Suprapubic skin (tissue), 4 donors: ENCODE measurements around the gene EPHA6. TPM values are rescaled to one million over a fixed set of nuclear protein-coding genes. Genes with fewer than 3 reads are reported as not detected.

ENCODE experiments used
- DNase-seq, 2 donors: peaks; one replicate each; pipeline ENCODE4 v3.0.0-alpha.2; 2019; ENCODE audit warnings: low spot score in 2 of 2
- H3K27ac ChIP-seq: fragments of 200-600 bp; sonication (generic); one replicate; pipeline ENCODE4 v1.5.1; 2019
- H3K27me3 ChIP-seq: fragments of 200-600 bp; sonication (generic); one replicate; pipeline ENCODE4 v1.5.1; 2019
- H3K36me3 ChIP-seq: fragments of 200-600 bp; sonication (generic); one replicate; pipeline ENCODE4 v1.5.1; 2019
- H3K4me1 ChIP-seq: fragments of 200-600 bp; sonication (generic); one replicate; pipeline ENCODE4 v1.5.1; 2019
- H3K4me3 ChIP-seq: fragments of 200-600 bp; sonication (generic); one replicate; pipeline ENCODE4 v1.5.1; 2019; ENCODE audit warnings: mild to moderate bottlenecking
- H3K9me3 ChIP-seq: fragments of 200-600 bp; sonication (generic); one replicate; pipeline ENCODE4 v1.5.1; 2019
- CTCF ChIP-seq, 2 donors: fragments of 200-600 bp in 1 of 2; fragments of 450-650 bp in 1 of 2; sonication (generic) in 1 of 2; IDR thresholded peaks; one replicate each; pipeline ENCODE4 v1.5.1; 2016 to 2019; ENCODE audit warnings: antibody characterized with exemption in 2 of 2, mild to moderate bottlenecking in 1 of 2, moderate library complexity in 1 of 2
- EP300 ChIP-seq: sonication (generic); formaldehyde crosslinking; IDR thresholded peaks from one replicate; pipeline ENCODE4 v1.6.1; 2017; ENCODE audit warnings: antibody characterized with exemption
- POLR2A ChIP-seq, 2 donors: fragments of 450-650 bp; IDR thresholded peaks; one replicate each; pipeline ENCODE4 v1.6.1; 2017; ENCODE audit warnings: antibody characterized with exemption in 2 of 2, mild to moderate bottlenecking in 2 of 2, moderate library complexity in 2 of 2
- POLR2AphosphoS5 ChIP-seq, 3 donors: sonication (generic); formaldehyde crosslinking; IDR thresholded peaks; one replicate each; pipeline ENCODE4 v1.6.1; 2017; ENCODE audit warnings: antibody characterized with exemption in 3 of 3
- WGBS: methylation state at CpG from one replicate; pipeline ENCODE4 v1.1.5; 2018; 5-methylcytosine and 5-hydroxymethylcytosine counted together
- total RNA-seq, 4 donors: library from RNA; depleted of rRNA; stranded (reverse); fragments of >200 nt; gene quantifications; one replicate each; pipeline ENCODE4 v1.1.0, GENCODE V29; 2016

Gene EPHA6
- total RNA-seq, 4 donors from 2014 or later, result not detected

DNA sequence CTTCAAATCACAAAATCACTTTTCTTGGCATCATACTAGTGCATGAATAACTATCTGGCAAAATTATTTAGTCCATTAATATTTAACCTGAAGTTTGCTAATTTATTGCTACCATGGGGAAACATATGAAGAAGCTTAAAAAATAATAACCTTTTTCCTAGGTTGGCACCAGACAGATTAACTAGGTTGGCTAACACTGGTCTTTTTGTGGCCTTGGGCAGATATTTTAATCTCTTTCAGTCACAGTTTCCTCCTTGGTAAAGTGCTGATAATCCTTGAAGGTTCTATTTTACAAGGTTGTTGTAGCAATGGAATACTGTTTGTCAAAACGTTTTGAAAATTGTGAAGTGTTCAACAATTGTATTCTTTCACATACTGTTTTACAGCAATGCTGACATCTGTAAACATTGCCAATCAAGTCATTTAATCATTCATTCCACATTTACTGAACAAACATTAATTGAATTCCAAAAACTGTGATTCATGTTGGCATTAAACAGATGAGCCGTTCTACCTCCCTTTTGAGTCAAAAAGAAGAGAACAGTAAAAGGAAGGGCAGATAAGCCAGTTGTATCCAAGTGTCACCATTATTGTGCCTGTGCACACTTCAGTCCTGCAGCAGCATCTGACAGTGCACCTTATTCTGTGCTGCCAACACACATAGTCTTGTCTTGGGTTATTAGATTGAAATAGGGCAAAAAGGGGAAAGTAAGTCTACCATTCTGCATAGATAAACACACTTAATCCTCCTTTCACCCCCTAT, 21.9 kb downstream of the EPHA6 start:
- Histone ChIP-seq H3K9me3 (no peaks in the 10 kb centered on the region), H3K4me1 (no peaks in the 10 kb centered on the region), H3K36me3 (no peaks in the 10 kb centered on the region), H3K27ac (no peak overlapping the region), H3K27me3 (no peaks in the 10 kb centered on the region), H3K4me3 (no peak overlapping the region)
- TF ChIP-seq POLR2AphosphoS5 (IDR thresholded peaks at IDR 0.05), result no peak
- no peak for TF ChIP-seq POLR2A (IDR thresholded peaks at IDR 0.05)
- no peak for TF ChIP-seq CTCF (IDR thresholded peaks at IDR 0.05)
- no peak for DNase-seq
- 27% methylated on average over 2 of the region's 2 CpGs for WGBS

DNA sequence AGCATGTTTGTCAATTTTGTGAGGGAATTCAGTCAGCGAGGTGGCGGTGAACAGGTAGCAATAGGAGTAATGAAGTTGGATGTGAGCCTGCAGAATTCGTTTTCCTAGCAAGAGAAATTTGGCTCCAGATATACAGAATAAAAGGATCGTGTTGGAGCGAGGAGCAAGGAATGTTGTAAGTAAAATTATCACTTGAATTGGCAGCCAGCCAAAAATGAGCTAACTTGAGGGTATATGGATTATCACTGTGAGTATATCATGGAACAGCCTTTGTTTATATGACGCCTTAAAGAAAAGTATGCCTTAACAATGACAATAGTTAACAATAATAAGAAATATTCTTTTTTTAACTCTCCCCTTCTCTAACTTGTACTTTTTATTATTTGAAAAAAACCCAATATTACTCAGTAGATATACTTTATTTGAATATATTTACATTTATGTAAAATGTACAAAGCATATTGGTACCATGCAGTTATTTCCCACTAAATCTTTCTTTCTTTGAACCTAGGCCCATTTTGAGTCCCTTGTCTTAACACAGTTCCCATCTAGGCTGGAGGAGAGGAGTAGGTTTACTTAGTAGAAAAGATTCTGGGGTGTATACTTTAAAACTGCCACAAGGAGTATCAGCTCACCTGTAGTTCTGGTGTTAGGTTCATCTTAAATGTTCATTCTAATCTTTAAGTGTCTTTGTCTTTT, 29.3 kb downstream of the EPHA6 start:
- no peaks in the 10 kb centered on the region for H3K9me3 ChIP-seq
- no peak for DNase-seq
- WGBS, result 29% methylated on average over 6 of the region's 6 CpGs
- H3K4me1 ChIP-seq, result no peaks in the 10 kb centered on the region
- H3K27ac ChIP-seq, result no peak overlapping the region
- no peaks in the 10 kb centered on the region for H3K27me3 ChIP-seq
- no peaks in the 10 kb centered on the region for H3K36me3 ChIP-seq
- H3K4me3 ChIP-seq, result no peak overlapping the region
- TF ChIP-seq EP300, result no peak
- no peak for TF ChIP-seq CTCF (IDR thresholded peaks at IDR 0.05)

- Histone ChIP-seq H3K9me3 (no peaks in the 10 kb centered on the region), H3K27ac (no peak overlapping the region), H3K4me3 (no peak overlapping the region), H3K27me3 (no peaks in the 10 kb centered on the region), H3K4me1 (no peaks in the 10 kb centered on the region), H3K36me3 (no peaks in the 10 kb centered on the region)
- no peak for TF ChIP-seq EP300
- TF ChIP-seq POLR2A (IDR thresholded peaks at IDR 0.05), result no peak
- DNase-seq, result no peak
Measured at GRCh38 chr3:96844204-96844514, 29.8 kb downstream of the EPHA6 start.

DNA sequence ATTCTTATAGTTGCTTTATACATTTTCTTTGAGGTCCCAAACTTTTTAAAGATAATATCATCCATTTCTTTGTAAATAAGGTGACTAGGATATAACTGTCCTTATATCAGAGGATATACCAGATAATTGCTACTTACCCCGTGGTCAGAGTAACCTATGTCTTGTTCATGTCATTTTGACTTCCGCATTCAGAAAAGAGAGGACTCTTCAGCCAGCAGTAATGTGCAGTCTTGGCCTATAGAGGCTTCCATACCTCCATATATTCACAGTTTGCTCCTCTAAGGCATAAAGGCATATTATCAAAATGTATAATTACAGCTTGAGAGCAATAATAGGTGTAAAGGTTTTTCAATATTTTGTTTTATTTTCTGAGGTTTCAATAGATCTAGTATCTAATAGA, 38.5 kb downstream of the EPHA6 start:
- no peak overlapping the region for H3K4me3 ChIP-seq
- H3K36me3 ChIP-seq, result no peaks in the 10 kb centered on the region
- H3K27me3 ChIP-seq, result no peaks in the 10 kb centered on the region
- TF ChIP-seq CTCF (IDR thresholded peaks at IDR 0.05) (no peak), POLR2AphosphoS5 (IDR thresholded peaks at IDR 0.05) (no peak), EP300 (no peak), POLR2A (IDR thresholded peaks at IDR 0.05) (no peak)
- no peaks in the 10 kb centered on the region for H3K4me1 ChIP-seq
- WGBS, result 90% methylated on average over 2 of the region's 2 CpGs
- H3K9me3 ChIP-seq, result no peaks in the 10 kb centered on the region
- H3K27ac ChIP-seq, result no peak overlapping the region
- no peak for DNase-seq

DNA sequence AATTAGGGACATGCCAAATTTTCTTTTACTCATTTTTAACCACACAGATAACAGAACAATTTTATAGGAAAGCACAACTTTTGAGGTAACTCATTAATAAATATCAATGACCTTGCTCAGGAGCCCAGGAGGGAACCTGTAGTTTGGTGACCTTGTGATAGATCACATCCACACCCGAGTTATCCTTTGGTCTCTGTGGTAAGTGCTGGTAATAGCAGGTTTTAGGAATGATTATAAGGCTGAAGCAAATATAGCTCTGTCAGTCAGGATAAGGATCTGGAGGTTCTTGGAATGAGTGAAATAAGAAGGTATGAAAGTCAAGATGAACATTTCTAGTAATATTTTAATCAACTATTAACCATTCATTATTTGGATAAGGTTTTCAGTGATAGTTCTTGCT, 46.5 kb downstream of the EPHA6 start:
- Histone ChIP-seq H3K4me3 (no peak overlapping the region), H3K9me3 (no peaks in the 10 kb centered on the region), H3K4me1 (no peaks in the 10 kb centered on the region), H3K36me3 (no peaks in the 10 kb centered on the region), H3K27me3 (no peaks in the 10 kb centered on the region), H3K27ac (no peak overlapping the region)
- TF ChIP-seq CTCF (IDR thresholded peaks at IDR 0.05) (no peak), POLR2AphosphoS5 (IDR thresholded peaks at IDR 0.05) (no peak), POLR2A (IDR thresholded peaks at IDR 0.05) (no peak)
- WGBS, result 78% methylated on average over 1 of the region's 1 CpG
- no peak for DNase-seq
